H1 (cell line): ENCODE measurements around the gene RAB40A.

ENCODE experiments used
- BCL11A ChIP-seq, 2 experiments: IDR thresholded peaks; one replicate each; pipeline ENCODE4 v1.6.1; 2011; ENCODE audit warnings: low read depth in 2 of 2, low read length in 2 of 2, mild to moderate bottlenecking in 2 of 2
- CBX5 ChIP-seq: fragments of 300-800, 300-1000 bp; sonication (generic); IDR thresholded peaks from 2 replicates; pipeline ENCODE4 v1.7.1; 2016; ENCODE audit warnings: antibody characterized with exemption, low read length, low read depth
- MAX ChIP-seq: IDR thresholded peaks from 2 replicates; pipeline ENCODE4 v1.6.1; 2012; ENCODE audit warnings: inconsistent platforms
- NRF1 ChIP-seq: IDR thresholded peaks from 2 replicates; pipeline ENCODE4 v1.6.1; 2011; ENCODE audit warnings: mild to moderate bottlenecking, low read depth, low read length, improper control_type of control experiment
- RAD21 ChIP-seq, 2 experiments: IDR thresholded peaks in 1 of 2; conservative IDR thresholded peaks in 1 of 2; 2 replicates each; pipeline ENCODE4 v1.6.1; 2011; ENCODE audit warnings: low read depth in 2 of 2, low read length in 2 of 2, improper control_type of control experiment in 1 of 2, inconsistent platforms in 1 of 2, mild to moderate bottlenecking in 1 of 2, moderate library complexity in 1 of 2
- SIX5 ChIP-seq: IDR thresholded peaks from 2 replicates; pipeline ENCODE4 v1.6.1; 2011; ENCODE audit warnings: mild to moderate bottlenecking, low read depth, low read length
- YY1 ChIP-seq: IDR thresholded peaks from 2 replicates; pipeline ENCODE4 v1.6.1; 2011; ENCODE audit warnings: low read depth, mild to moderate bottlenecking, low read length

GRCh38 chrX:103483720-103484119, 35.6 kb downstream of the RAB40A start:
- TF ChIP-seq SIX5 (no peak), YY1 (no peak), BCL11A (IDR thresholded peaks at IDR 0.05; ENCODE audit: low read depth in 2 of 2, low read length in 2 of 2) (no peak), MAX (no peak), NRF1 (no peak), CBX5 (no peak), RAD21 (IDR thresholded peaks at IDR 0.05 in 1 of 2, conservative IDR thresholded peaks at IDR 0.05 in 1 of 2; ENCODE audit: low read depth in 2 of 2, low read length in 2 of 2) (no peak)
